Tibial artery (tissue), 4 donors: ENCODE measurements around the gene SAC3D1.

Source experiments
- DNase-seq, 2 donors: peaks; one replicate each; pipeline ENCODE4 v3.0.0-alpha.2; 2019
- H3K27ac ChIP-seq, 2 donors: fragments of 200-600 bp; sonication (generic) in 1 of 2; 1 replicate in 1 of 2; 2 replicates in 1 of 2; pipeline ENCODE4 v1.5.1; 2018 to 2019; ENCODE audit warnings: mild to moderate bottlenecking in 1 of 2
- H3K27me3 ChIP-seq, 2 donors: fragments of 200-600 bp; sonication (generic) in 1 of 2; one replicate each; pipeline versions ENCODE4 v1.5.1 to v1.6.0; 2016 to 2019
- H3K36me3 ChIP-seq, 3 donors: fragments of 200-600 bp; sonication (generic) in 2 of 3; one replicate each; pipeline ENCODE4 v1.5.1; 2016 to 2019; ENCODE audit warnings: mild to moderate bottlenecking in 2 of 3
- H3K4me1 ChIP-seq, 4 donors: fragments of 200-600 bp; sonication (generic) in 2 of 4; 1 replicate in 3 of 4; 2 replicates in 1 of 4; pipeline ENCODE4 v1.5.1; 2016 to 2019
- H3K4me3 ChIP-seq, 2 donors: fragments of 200-600 bp; sonication (generic) in 1 of 2; 1 replicate in 1 of 2; 2 replicates in 1 of 2; pipeline ENCODE4 v1.5.1; 2018 to 2019; ENCODE audit warnings: mild to moderate bottlenecking in 2 of 2
- H3K9me3 ChIP-seq, 3 donors: fragments of 200-600 bp; sonication (generic) in 1 of 3; one replicate each; pipeline ENCODE4 v1.5.1; 2016 to 2019
- CTCF ChIP-seq, 2 experiments: fragments of 200-600 bp in 1 of 2; fragments of 450-650 bp in 1 of 2; IDR thresholded peaks; one replicate each; pipeline ENCODE4 v1.5.1; 2017 to 2019; ENCODE audit warnings: antibody characterized with exemption in 2 of 2, mild to moderate bottlenecking in 1 of 2, moderate library complexity in 1 of 2
- intact Hi-C: fragments of 100-400 bp; cut with DNase I; formaldehyde crosslinking; loops from one replicate; pipeline ENCODE4 v1.15.0; 2023; ENCODE audit warnings: low total_unique reads

The SAC3D1 gene

DNA sequence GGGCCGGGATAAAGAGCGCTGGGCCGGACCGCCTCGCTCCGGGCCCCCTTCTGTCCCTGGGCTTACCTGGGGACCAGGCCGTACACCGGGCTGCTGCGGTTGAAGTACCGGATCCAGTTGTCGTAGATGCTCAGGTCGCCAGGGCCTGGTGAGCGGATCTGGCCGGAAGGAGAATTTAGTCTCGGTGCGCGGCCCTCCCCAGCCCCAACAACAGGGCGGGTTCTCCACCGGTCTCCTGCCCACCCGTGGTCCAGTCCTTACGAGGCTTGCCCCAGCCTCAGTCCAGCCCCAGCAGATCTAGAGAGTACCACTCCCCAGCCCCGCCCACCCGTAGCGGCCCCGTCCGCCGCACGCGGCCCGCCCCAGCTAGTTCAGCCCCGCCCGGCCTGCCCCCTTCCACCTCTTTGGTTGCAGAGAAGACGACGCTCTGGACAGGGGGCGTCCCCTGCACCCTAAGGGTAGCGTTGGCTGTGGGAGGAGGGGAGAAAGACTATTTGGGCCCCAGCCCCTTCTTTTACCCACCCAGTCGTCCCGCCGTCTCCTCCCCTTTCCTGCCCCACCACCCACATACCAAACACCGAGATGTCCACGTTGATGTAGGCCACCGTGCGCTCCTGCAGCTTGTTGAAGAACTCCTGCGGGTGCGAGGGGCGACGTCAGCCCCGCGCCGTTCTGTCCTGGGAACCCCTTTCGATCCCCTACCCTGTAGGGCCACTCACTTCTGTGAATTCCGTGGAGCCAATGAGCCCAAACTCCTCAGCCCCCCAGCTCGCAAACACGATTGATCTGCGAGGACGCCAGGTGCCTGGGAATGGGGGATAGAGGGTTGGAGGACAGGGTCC, 6.8 kb downstream of the SAC3D1 start:
- Histone ChIP-seq H3K27me3 (peaks cover 0 to 5% of the 10 kb centered on the region in 2 donors), H3K4me1 (peaks cover 0 to 27% (median 16%) of the 10 kb centered on the region in 4 donors), H3K4me3 (peak overlapping the region; percentile 55 to 59), H3K27ac (peak overlapping the region; percentile 56 to 66), H3K36me3 (peaks cover 5 to 25% (median 7%) of the 10 kb centered on the region in 3 donors), H3K9me3 (no peaks in the 10 kb centered on the region)
- TF ChIP-seq CTCF (IDR thresholded peaks at IDR 0.05) = no peak
- intact Hi-C loops = no loop called here
- peak in 1 of 2 donors; percentile 46 for DNase-seq

GRCh38 chr11:65051398-65051858, 10.4 kb downstream of the SAC3D1 start:
- no peak for DNase-seq
- intact Hi-C loops = no loop called here
- peaks cover 0 to 19% (median 10%) of the 10 kb centered on the region in 4 donors for H3K4me1 ChIP-seq
- no peak overlapping the region for H3K4me3 ChIP-seq
- TF ChIP-seq CTCF (IDR thresholded peaks at IDR 0.05) = no peak
- no peaks in the 10 kb centered on the region for H3K9me3 ChIP-seq
- peaks cover 0 to 8% of the 10 kb centered on the region in 2 donors for H3K27me3 ChIP-seq
- no peaks in the 10 kb centered on the region for H3K36me3 ChIP-seq
- H3K27ac ChIP-seq = no peak overlapping the region

DNA sequence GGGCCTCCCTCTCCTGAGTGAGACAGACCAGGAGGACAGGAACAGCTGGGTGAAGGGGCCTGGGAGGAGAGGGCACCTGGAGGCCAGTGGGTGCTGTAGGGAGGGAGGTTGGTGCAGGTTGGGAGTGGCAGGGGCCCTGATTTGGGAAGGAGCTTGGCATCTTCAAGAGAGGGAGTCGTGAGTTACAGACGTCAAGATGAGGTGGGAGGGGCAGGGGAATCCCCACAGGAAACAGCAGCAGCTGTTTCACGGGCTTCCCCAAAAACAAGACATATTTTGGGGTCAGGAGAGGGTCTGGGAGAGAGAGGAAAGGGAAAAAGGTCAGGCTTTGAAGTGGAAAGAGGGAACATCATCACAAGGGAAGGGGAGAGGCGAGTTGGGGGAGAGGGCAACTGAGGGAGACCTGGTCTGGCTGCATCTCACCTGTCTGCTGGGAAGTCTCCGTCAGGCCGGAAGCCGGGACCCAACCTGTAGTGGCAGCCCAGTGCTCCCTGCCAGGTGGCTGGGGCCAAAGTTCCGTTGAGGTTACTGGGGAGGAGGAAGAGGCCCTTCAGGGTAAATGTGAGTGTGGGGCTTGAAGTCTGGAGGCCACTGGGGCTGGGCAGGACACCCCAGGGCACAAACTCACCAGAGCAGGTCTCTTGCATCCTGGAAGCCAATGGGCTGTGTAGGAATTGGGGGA, 13.0 kb downstream of the SAC3D1 start:
- H3K36me3 ChIP-seq = no peaks in the 10 kb centered on the region
- H3K27me3 ChIP-seq = peaks cover 0 to 12% of the 10 kb centered on the region in 2 donors
- H3K27ac ChIP-seq = no peak overlapping the region
- no peaks in the 10 kb centered on the region for H3K4me1 ChIP-seq
- intact Hi-C loops = no loop called here
- H3K4me3 ChIP-seq = no peak overlapping the region
- DNase-seq = no peak
- no peaks in the 10 kb centered on the region for H3K9me3 ChIP-seq
- no peak for TF ChIP-seq CTCF (IDR thresholded peaks at IDR 0.05)

- Histone ChIP-seq H3K4me1 (no peaks in the 10 kb centered on the region), H3K9me3 (no peaks in the 10 kb centered on the region), H3K27me3 (peaks cover 0 to 13% of the 10 kb centered on the region in 2 donors), H3K27ac (no peak overlapping the region), H3K36me3 (no peaks in the 10 kb centered on the region), H3K4me3 (no peak overlapping the region)
- no peak for DNase-seq
- TF ChIP-seq CTCF (IDR thresholded peaks at IDR 0.05) = no peak
- intact Hi-C loops = no loop called here
Measured at GRCh38 chr11:65055538-65055937, 14.5 kb downstream of the SAC3D1 start.

GRCh38 chr11:65056999-65057398, 16.0 kb downstream of the SAC3D1 start:
- Histone ChIP-seq H3K9me3 (no peaks in the 10 kb centered on the region), H3K4me3 (no peak overlapping the region), H3K27ac (no peak overlapping the region), H3K27me3 (peaks cover 0 to 14% of the 10 kb centered on the region in 2 donors), H3K36me3 (no peaks in the 10 kb centered on the region), H3K4me1 (no peaks in the 10 kb centered on the region)
- TF ChIP-seq CTCF (IDR thresholded peaks at IDR 0.05) = no peak
- no peak for DNase-seq
- intact Hi-C loops = no loop called here
